HuH-7 (cell line): Measurements from ENCODE around the gene ATP5ME.
"Not testable (repeated sequence)": the region's sequence is repeated elsewhere in the genome, so short reads cannot be mapped to it uniquely, and the experiment has no call there.

ENCODE experiments used
- DNase-seq: peaks from one replicate; pipeline ENCODE4 v3.0.0; 2011; ENCODE audit warnings: low spot score

Gene ATP5ME

DNA sequence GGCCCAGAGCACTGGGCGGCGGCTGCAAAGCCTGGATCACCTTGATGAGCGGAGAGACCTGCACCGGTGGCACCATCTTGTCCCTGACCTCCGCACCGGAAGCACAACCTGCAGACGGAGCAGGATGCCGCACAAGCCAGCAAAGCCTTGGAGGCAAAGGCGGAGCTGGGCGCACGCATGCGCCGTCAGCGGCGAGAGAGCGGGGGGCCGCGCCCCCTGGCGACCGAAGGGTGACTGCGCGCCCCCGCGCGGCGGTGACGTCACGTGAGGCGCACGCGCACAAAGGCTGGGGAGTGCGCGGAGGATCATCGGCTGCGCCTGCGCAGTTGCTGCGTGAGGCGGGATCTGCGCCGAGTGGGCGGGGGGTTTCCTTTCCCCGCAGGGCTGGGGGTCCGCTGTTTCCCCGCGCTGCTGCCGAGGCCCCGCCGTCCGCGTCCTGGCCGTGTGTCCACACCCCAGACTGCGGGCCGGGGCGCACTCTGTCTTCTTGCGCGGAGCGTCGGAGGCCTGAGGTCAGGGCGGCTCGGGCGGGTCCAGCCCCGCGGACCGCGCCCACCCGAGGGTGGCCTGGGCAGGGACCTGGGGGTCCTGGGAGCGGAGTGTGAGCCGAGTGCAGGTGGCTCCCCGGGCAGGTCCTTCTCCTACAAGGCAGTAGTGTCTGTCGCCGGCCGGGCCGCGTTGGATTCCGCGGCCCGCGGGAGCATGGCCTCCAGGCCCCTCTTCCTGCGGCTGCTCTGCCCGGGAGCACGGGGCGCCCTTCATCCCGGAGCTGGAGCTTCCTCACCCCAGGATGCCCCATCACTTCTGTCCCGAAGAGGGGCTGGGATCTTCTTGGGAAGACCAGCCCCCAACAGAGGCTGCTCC is at the start of gene ATP5ME, which contains the start of gene MYL5:
Gene ATP5ME, minus strand, starts transcription at position 105 of the 864 bp plus-strand sequence. Its CDS starts 29 bp downstream, at position 76.
Gene MYL5, plus strand, starts transcription at position 371 of the 864 bp plus-strand sequence. CDS start 3,485 bp downstream, outside the sequence.
- DNase-seq = peak; percentile 100

DNA sequence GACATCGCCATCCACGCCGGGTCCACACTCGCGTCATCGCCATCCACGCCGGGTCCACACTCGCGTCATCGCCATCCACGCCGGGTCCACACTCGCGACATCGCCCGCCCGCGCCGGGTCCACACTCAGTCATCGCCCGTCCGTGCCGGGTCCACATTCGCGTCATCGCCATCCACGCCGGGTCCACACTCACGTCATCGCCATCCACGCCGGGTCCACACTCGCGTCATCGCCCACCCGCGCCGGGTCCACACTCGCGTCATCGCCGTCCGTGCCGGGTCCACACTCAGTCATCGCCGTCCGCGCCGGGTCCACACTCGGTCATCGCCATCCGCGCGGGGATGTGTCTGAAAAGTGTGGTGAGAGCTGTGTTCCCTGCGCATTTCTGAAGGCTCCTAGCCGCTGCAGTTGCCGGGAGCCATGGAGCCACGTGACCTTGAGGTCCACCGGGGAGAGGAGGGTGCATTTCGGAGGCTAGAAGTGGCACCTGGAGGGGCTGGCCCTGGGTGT is 48.8 kb upstream of the ATP5ME start:
- no peak for DNase-seq

DNA sequence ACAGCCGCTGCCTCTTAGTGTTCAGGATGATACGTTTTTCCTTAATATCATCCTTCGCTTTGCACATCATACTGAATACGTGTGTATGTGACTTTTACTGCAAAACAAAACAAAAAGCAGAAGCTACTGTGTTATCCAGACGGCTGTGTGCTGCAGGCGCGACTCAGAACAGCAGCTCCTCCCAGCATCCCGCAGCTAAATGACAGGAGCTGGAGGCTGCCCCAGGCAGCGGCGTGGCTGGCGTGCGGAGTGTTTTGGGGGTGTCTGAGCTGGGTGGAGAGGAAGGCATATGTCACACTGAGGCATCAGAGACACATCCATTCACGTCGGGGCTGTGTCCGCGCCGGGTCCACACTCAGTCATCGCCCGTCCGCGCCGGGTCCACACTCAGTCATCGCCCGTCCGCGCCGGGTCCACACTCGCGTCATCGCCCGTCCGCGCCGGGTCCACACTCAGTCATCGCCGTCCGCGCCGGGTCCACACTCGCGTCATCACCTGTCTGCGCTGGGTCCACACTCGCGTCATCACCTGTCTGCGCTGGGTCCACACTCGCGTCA is 48.2 kb upstream of the ATP5ME start:
- DNase-seq = no peak

GRCh38 chr4:721261-722168 is 47.4 kb upstream of the ATP5ME start:
- DNase-seq = no peak

- no peak for DNase-seq
Measured at GRCh38 chr4:720111-720860, 46.2 kb upstream of the ATP5ME start.

DNA sequence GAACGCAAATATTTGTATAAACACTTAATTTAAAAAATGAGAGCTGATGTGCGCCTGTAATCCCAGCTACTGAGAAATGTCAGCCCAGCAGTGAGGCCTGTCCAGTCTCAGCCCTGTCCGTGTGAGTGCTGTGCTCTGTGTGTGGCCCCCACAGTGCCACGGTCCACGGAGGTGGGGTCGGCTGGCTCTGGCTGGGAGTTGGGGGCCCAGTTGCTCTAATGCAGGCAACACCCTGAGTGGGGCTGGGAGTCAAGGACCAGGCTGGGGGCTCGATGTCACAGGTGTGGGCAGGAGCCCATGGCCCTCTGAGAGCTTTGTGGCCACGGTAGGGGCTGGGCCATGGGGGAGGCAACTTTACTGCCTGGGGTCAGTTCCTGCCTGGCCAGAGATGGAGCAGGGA is 44.4 kb upstream of the ATP5ME start:
- DNase-seq = no peak

- DNase-seq = no peak
Measured at GRCh38 chr4:717601-718320, 43.7 kb upstream of the ATP5ME start.

DNA sequence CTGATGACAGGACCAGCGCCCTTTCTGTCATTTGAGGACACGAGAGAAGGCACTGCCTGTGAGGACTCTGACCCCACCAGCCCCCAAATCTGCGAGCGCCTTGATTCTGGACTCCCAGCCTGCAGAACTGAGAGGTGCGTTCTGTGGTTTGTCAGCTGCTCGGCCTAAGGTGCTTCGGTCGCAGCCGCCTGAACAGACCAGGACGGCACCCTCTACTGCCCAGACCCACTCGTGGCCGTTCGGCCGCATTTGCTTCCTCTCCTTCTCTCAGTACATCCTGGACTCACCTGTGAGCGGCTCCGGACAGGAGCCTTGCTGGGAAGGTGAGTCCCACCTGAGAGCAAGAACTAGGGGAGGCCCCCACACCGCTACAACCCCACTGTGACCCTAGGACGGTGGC is 40.0 kb upstream of the ATP5ME start:
- no peak for DNase-seq

DNA sequence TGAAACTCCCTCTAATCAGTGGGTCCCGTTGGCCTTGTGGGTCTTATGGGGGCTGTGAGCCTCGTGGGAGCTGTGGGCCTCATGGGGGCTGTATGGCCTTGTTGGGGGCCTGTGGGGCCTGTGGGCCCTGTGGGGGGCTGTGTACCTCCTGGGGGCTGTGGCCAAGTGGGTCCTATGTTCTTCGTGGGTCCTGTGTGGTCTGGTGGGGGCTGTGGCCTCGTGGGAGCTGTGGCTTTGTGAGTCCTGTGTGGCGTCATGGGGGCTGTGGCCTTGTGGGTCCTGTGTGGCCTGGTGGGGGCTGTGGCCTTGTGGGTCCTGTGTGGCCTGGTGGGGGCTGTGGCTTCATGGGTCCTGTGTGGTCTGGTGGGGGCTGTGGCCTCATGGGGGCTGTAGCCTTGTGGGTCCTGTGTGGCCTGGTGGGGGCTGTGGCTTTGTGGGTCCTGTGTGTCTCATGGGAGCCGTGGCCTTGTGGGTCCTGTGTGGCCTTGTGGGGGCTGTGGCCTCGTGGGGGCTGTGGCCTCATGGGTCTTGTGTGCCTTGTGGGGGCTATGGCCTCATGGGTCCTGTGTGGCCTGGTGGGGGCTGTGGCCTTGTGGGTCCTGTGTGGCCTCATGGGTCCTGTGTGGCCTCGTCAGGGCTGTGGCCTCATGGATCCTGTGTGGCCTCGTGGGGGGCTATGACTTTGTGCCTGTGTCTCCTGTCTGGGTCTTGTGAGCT is 39.0 kb upstream of the ATP5ME start:
- DNase-seq = no peak

- no peak for DNase-seq
Measured at GRCh38 chr4:712093-712492, 38.0 kb upstream of the ATP5ME start.

- DNase-seq = no peak
Measured at GRCh38 chr4:710916-711315, 36.8 kb upstream of the ATP5ME start.

DNA sequence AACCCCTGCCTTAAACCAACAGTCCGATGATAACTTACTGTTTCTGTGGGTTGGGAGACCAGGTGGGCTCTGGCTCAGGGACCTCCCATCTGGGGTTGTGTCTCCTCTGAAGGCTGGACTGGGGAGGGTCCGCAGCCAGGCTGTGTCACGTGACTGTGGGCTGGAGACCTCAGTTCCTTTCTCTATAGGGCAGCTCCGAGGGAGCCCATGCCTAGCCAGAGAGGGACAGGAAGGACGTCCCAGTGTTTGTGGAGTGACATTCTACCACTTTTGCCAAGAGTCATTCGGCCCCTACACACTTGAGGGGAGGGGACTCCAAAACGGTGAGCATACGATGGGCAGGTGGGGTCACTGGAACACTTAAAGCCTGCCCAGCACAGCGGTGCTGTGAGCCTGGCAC is 36.0 kb upstream of the ATP5ME start:
- DNase-seq = no peak

- DNase-seq = no peak
Measured at GRCh38 chr4:709348-709747, 35.3 kb upstream of the ATP5ME start.

DNA sequence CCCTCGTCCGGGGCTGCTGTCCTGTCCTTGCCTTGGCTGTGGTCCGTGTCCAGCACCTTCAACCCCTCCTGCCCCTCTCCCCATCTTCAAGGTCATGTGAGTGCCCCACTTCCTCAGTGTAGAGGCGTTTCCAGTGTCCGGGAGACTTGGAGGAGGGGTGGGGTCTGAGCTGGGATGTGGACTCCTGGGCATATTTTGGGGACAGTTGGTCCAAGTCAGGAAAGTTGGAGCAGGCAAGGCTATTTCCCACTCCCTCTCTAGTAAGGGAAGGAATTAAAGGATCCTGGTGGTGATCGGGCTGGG is 34.5 kb upstream of the ATP5ME start:
- no peak for DNase-seq

- no peak for DNase-seq
Measured at GRCh38 chr4:707929-708630, 34.0 kb upstream of the ATP5ME start.

- DNase-seq = no peak
Measured at GRCh38 chr4:706834-707598, 32.9 kb upstream of the ATP5ME start.

GRCh38 chr4:706083-706633 is 32.1 kb upstream of the ATP5ME start:
- not testable (repeated sequence) for DNase-seq

DNA sequence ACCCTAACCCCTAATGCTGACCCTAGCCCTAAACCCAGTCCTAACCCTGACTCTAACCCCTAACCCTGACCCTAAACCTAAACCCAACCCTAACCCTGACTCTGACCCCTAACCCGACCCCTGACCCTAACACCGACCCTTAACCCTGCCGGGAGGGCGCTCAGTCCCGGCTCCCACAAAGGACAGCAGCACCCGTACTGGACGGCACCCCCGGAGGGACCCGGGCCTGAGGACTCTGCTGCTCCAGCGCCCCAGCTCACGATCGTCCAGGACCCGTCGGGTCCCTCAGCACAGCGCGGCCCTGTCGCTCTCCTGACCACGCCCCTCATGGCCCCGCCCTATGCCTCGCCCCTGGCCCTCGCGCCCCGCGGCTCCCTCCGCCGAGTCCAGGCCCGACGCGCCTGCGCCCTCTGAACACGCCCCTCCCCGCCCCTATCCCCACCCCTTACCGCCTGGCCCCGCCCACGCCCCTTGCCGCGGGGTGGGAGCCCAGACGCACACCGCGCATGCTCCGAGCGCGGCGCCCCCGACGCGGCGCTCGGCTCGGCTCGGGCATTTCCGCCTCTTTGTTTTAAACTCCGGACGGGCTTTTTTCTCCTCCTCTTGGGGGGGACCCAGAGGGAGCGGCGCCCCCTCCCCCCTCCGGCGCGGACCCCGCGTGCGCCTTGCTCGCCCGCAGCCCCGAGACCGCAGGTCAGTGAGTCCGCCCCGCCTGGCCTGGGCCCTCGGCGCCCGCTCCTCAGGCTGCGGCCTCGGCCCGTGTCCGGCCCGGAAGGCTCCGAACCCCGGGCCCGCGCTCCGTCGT is 31.4 kb upstream of the ATP5ME start, which contains the start of gene PCGF3:
Gene PCGF3, plus strand, starts transcription at position 555 of the 805 bp plus-strand sequence. CDS start 27,849 bp downstream, outside the sequence.
- DNase-seq = peak; percentile 99
